Measurements from ENCODE around the gene MYO3B. TPM values are rescaled to one million over a fixed set of nuclear protein-coding genes. Genes with fewer than 3 reads are reported as not detected.

The MYO3B gene
- total and polyA plus RNA-seq, 2 donors (not counting 3 experiments of a cell fraction or from before 2014, with no cell fraction given), result 0.03 TPM; not detected in 1

DNA sequence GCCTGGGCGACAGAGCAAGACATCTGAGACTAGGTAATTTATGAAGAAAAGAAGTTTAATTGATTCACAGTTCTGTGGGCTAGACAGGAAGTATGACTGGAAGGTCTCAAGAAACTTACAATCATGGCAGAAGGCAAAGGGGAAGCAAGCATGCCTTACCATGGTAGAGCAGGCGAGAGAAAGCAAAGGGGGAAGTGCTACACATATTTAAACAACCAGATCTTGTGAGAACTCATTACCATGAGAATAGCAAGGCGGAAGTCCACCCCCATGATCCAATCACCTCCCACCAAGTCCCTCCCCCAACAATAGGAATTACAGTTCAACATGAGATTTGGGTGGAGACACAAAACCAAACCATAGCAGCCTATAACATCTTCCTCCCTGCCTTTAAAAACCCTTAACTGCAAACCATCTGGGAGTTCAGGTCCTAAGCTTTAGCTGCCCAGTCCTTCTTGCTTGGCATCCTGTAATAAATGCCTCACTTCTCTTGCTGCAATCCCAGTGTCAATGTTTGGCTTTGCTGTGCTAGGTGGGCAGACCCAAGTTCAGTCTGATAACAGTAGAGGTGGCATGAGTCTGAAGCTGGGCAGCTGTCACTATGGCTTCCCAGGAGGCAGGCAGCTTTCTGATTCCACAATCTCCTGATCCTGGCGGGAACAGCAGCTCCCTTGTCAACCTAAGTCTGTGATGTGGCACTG lies 526.0 kb downstream of the MYO3B start:
- H4K20me1 ChIP-seq (replicated peaks; ENCODE audit: control insufficient read depth, extremely low read depth, insufficient read depth, low read length), result no peaks in the 10 kb centered on the region
- no peak overlapping the region for H3K9ac ChIP-seq (replicated peaks; ENCODE audit: extremely low read depth, insufficient read depth, low read length)
- no peaks in the 10 kb centered on the region for H3K79me2 ChIP-seq (ENCODE audit: control insufficient read depth, insufficient read depth, low read length)
- no peaks in the 10 kb centered on the region for H3K9me1 ChIP-seq (replicated peaks; ENCODE audit: control insufficient read depth, extremely low read depth, insufficient read depth, low read length)
- H3K4me2 ChIP-seq (ENCODE audit: insufficient read depth, low read length), result no peak overlapping the region
- BruUV-seq (replicated peaks), result no TSS peak
- dilution Hi-C loops (cut with MboI; ENCODE audit: extremely low pct_ligation_motif_present, low sequenced_read_pairs) (no loop called here), intact Hi-C loops (cut with micrococcal nuclease) (no loop called here)
- FAIRE-seq (no peak), DNase-seq (ENCODE audit: low read depth, low spot score) (no peak)
- H3K4me1 ChIP-seq (ENCODE audit: control insufficient read depth, extremely low read depth, insufficient read depth, low read length), result no peaks in the 10 kb centered on the region
- no peak for TF ChIP-seq GATA2 (IDR thresholded peaks at IDR 0.05; ENCODE audit: insufficient read depth, insufficient read length, low read depth, low read length)
- no peak for TF ChIP-seq FOS (IDR thresholded peaks at IDR 0.05; ENCODE audit: borderline replicate concordance, insufficient read depth, low read length)
- TF ChIP-seq, protein P1, sequence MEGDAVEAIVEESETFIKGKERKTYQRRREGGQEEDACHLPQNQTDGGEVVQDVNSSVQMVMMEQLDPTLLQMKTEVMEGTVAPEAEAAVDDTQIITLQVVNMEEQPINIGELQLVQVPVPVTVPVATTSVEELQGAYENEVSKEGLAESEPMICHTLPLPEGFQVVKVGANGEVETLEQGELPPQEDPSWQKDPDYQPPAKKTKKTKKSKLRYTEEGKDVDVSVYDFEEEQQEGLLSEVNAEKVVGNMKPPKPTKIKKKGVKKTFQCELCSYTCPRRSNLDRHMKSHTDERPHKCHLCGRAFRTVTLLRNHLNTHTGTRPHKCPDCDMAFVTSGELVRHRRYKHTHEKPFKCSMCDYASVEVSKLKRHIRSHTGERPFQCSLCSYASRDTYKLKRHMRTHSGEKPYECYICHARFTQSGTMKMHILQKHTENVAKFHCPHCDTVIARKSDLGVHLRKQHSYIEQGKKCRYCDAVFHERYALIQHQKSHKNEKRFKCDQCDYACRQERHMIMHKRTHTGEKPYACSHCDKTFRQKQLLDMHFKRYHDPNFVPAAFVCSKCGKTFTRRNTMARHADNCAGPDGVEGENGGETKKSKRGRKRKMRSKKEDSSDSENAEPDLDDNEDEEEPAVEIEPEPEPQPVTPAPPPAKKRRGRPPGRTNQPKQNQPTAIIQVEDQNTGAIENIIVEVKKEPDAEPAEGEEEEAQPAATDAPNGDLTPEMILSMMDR (IDR thresholded peaks at IDR 0.05; ENCODE audit: extremely low read depth in 1 of 2, insufficient read depth in 1 of 2, low read depth in 1 of 2, low read length in 2 of 2), result no peak
- TF ChIP-seq POLR2AphosphoS5 (IDR thresholded peaks at IDR 0.05; ENCODE audit: insufficient read depth, low read depth, low read length), result no peak
- no peak for TF ChIP-seq EZH2 (IDR thresholded peaks at IDR 0.05; ENCODE audit: borderline replicate concordance, low read depth, low read length, severe bottlenecking)
- TF ChIP-seq MYC (IDR thresholded peaks at IDR 0.05; ENCODE audit: low read depth, low read length), result no peak
- TF ChIP-seq POLR2A (IDR thresholded peaks at IDR 0.05; ENCODE audit: low read depth, low read length), result no peak
- no peak for TF ChIP-seq JUN (IDR thresholded peaks at IDR 0.05; ENCODE audit: borderline replicate concordance, insufficient read depth, insufficient read length, low read depth)
- TF ChIP-seq, protein P2, sequence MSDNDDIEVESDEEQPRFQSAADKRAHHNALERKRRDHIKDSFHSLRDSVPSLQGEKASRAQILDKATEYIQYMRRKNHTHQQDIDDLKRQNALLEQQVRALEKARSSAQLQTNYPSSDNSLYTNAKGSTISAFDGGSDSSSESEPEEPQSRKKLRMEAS (IDR thresholded peaks at IDR 0.05; ENCODE audit: insufficient read depth, insufficient read length), result no peak
- H3K36me3 ChIP-seq (ENCODE audit: control insufficient read depth in 2 of 2, extremely low read depth in 1 of 2, insufficient read depth in 2 of 2, low read length in 2 of 2), result no peaks in the 10 kb centered on the region
- peaks cover 6 to 12% of the 10 kb centered on the region in 2 experiments for H3K27me3 ChIP-seq (ENCODE audit: control insufficient read depth in 2 of 2, insufficient read depth in 2 of 2, low read length in 2 of 2)
- H3K27ac ChIP-seq (ENCODE audit: insufficient read depth, low read depth, low read length), result no peak overlapping the region
- ChIA-PET POLR2A (no interaction called here), CTCF (no interaction called here)
- H2AFZ ChIP-seq (ENCODE audit: low read depth, low read length), result no peak overlapping the region
- H3K4me3 ChIP-seq (replicated peaks in 1 of 3; ENCODE audit: insufficient read depth in 1 of 3, low read depth in 1 of 3, low read length in 3 of 3), result no peak overlapping the region
- no peaks in the 10 kb centered on the region for H3K9me3 ChIP-seq (replicated peaks; ENCODE audit: control insufficient read depth, insufficient read depth, low read length)

Small RNA genes lying within 50 kb of the gene (small RNA-seq; reads per million reads assigned to genes)
- not detected for gene RF02271 (ENCODE audit: insufficient read depth, insufficient read length, low read depth, low replicate concordance)
